IMR-90 (cell line): ENCODE data around the gene DGKZ. TPM values are rescaled to one million over a fixed set of nuclear protein-coding genes. Genes with fewer than 3 reads are reported as not detected.

Experiments
- ATAC-seq: fragments of 200-7000 bp; cut with Tn5 transposase; 2 replicates; pipeline ENCODE4 v1.9.1; 2020; ENCODE audit warnings: low read depth, mild to moderate bottlenecking, moderate library complexity
- BruUV-seq: library from RNA; stranded (reverse); fragments of 400-500 nt; replicated peaks from 2 replicates; lab custom pipeline; 2021; lab: Mats Ljungman, UMichigan
- CTCF ChIA-PET: fragments of 300-600 bp; formaldehyde crosslinking; extraction: SDS; loops from one replicate; lab custom pipeline; 2021; ENCODE audit warnings: antibody characterized with exemption; lab: Yijun Ruan, JAX
- POLR2A ChIA-PET: fragments of 300-600 bp; sonication (Branson Sonifier 250); formaldehyde crosslinking; loops from one replicate; lab custom pipeline; 2022; ENCODE audit warnings: antibody characterized with exemption; ENCODE audit not compliant: unreplicated experiment; lab: Charles Lee
- DNase-seq: peaks from one replicate; pipeline ENCODE4 v3.0.0; 2013
- H2AFZ ChIP-seq: replicated peaks from 2 replicates; pipeline ENCODE3; 2013; ENCODE audit warnings: low read length, mild to moderate bottlenecking; ENCODE audit not compliant: poor library complexity
- H2AK5ac ChIP-seq: 2 replicates; pipeline ENCODE4 v1.6.1; 2013; ENCODE audit warnings: low read depth, low read length, inconsistent platforms
- H2AK9ac ChIP-seq: replicated peaks from 2 replicates; pipeline ENCODE3; 2013; ENCODE audit warnings: mild to moderate bottlenecking, low read depth, low read length, moderate library complexity; ENCODE audit not compliant: poor library complexity
- H2BK120ac ChIP-seq: 2 replicates; pipeline ENCODE4 v1.6.1; 2013; ENCODE audit warnings: low read depth, low read length, inconsistent platforms
- H2BK15ac ChIP-seq: 3 replicates; pipeline ENCODE4 v1.6.1; 2013; ENCODE audit warnings: low read depth, low read length, inconsistent platforms
- H2BK20ac ChIP-seq: 2 replicates; pipeline ENCODE4 v1.6.1; 2013; ENCODE audit warnings: low read depth, mild to moderate bottlenecking, inconsistent platforms, low read length, moderate library complexity
- H2BK5ac ChIP-seq: 2 replicates; pipeline ENCODE4 v1.6.1; 2013; ENCODE audit warnings: mild to moderate bottlenecking, low read depth, low read length, inconsistent platforms; ENCODE audit not compliant: poor library complexity, severe bottlenecking
- H3K14ac ChIP-seq: replicated peaks from 2 replicates; pipeline ENCODE4 v1.6.1; 2013; ENCODE audit warnings: low read depth, low read length, inconsistent platforms
- H3K18ac ChIP-seq: 2 replicates; pipeline ENCODE4 v1.6.1; 2013; ENCODE audit warnings: low read depth, low read length, control low read depth
- H3K23ac ChIP-seq: 2 replicates; pipeline ENCODE4 v1.6.1; 2013; ENCODE audit warnings: low read depth, low read length, inconsistent platforms
- H3K27ac ChIP-seq: 2 replicates; pipeline ENCODE4 v1.5.1; 2013; ENCODE audit warnings: mild to moderate bottlenecking, control low read depth, low read length; ENCODE audit not compliant: insufficient read depth
- H3K27me3 ChIP-seq: 2 replicates; pipeline ENCODE4 v1.6.1; 2013; ENCODE audit warnings: low read length; ENCODE audit not compliant: control insufficient read depth, insufficient read depth
- H3K36me3 ChIP-seq: 2 replicates; pipeline ENCODE4 v1.6.1; 2013; ENCODE audit warnings: low read length, mixed read lengths; ENCODE audit not compliant: control insufficient read depth, insufficient read depth
- H3K4ac ChIP-seq: 2 replicates; pipeline ENCODE4 v1.6.1; 2013; ENCODE audit warnings: low read depth, low read length, inconsistent platforms
- H3K4me1 ChIP-seq: 2 replicates; pipeline ENCODE4 v1.6.1; 2013; ENCODE audit warnings: low read length, mixed read lengths; ENCODE audit not compliant: control insufficient read depth, insufficient read depth
- H3K4me2 ChIP-seq: 2 replicates; pipeline ENCODE4 v1.6.1; 2013; ENCODE audit warnings: low read depth, mild to moderate bottlenecking, control low read depth, low read length, moderate library complexity
- H3K4me3 ChIP-seq: 2 replicates; pipeline ENCODE4 v1.5.1; 2013; ENCODE audit warnings: low read depth, mild to moderate bottlenecking, control low read depth, low read length, moderate library complexity; ENCODE audit not compliant: insufficient read depth
- H3K56ac ChIP-seq: 2 replicates; pipeline ENCODE4 v1.6.1; 2013; ENCODE audit warnings: low read length, inconsistent platforms; ENCODE audit not compliant: insufficient read depth; ENCODE audit errors: extremely low read depth
- H3K79me1 ChIP-seq, 2 experiments: 2 replicates each; pipeline ENCODE4 v1.6.1; 2013; ENCODE audit warnings: low read length in 2 of 2, inconsistent platforms in 1 of 2, low read depth in 1 of 2
- H3K9ac ChIP-seq: 2 replicates; pipeline ENCODE4 v1.6.1; 2013; ENCODE audit warnings: low read depth, low read length, control low read depth
- H3K9me1 ChIP-seq: 2 replicates; pipeline ENCODE4 v1.6.1; 2013; ENCODE audit warnings: low read length, inconsistent platforms; ENCODE audit not compliant: insufficient read depth
- H3K9me3 ChIP-seq: 2 replicates; pipeline ENCODE4 v1.6.1; 2013; ENCODE audit warnings: low read length; ENCODE audit not compliant: control insufficient read depth, insufficient read depth
- H4K20me1 ChIP-seq: 2 replicates; pipeline ENCODE4 v1.6.1; 2013; ENCODE audit warnings: low read length, inconsistent platforms; ENCODE audit not compliant: insufficient read depth
- H4K5ac ChIP-seq: 2 replicates; pipeline ENCODE4 v1.6.1; 2013; ENCODE audit warnings: mild to moderate bottlenecking, low read depth, low read length, control low read depth
- H4K8ac ChIP-seq, 2 experiments: 2 replicates each; pipeline ENCODE4 v1.6.1; 2013; ENCODE audit warnings: low read depth in 2 of 2, low read length in 2 of 2, control low read depth in 1 of 2, inconsistent platforms in 1 of 2
- H4K91ac ChIP-seq: 2 replicates; pipeline ENCODE4 v1.6.1; 2013; ENCODE audit warnings: low read depth, low read length, inconsistent platforms; ENCODE audit not compliant: insufficient read depth
- BHLHE40 ChIP-seq: fragments of 150-350 bp; IDR thresholded peaks from 2 replicates; pipeline ENCODE4 v1.6.1; 2016; ENCODE audit warnings: mild to moderate bottlenecking, low read depth, low read length
- CTCF ChIP-seq: conservative IDR thresholded peaks from 2 replicates; pipeline ENCODE4 v1.5.1; 2012; ENCODE audit warnings: mild to moderate bottlenecking, low read depth, low read length, improper control_type of control experiment
- FOS ChIP-seq: fragments of 150-350 bp; IDR thresholded peaks from 2 replicates; pipeline ENCODE4 v1.6.1; 2016; ENCODE audit warnings: low read depth, low read length
- MAZ ChIP-seq: IDR thresholded peaks from 2 replicates; pipeline ENCODE4 v1.6.1; 2012; ENCODE audit warnings: low read depth, mild to moderate bottlenecking, low read length, improper control_type of control experiment, moderate library complexity, borderline replicate concordance
- POLR2A ChIP-seq: IDR thresholded peaks from 2 replicates; pipeline ENCODE4 v1.6.1; 2012; ENCODE audit warnings: mild to moderate bottlenecking, low read depth, low read length
- RAD21 ChIP-seq: IDR thresholded peaks from 2 replicates; pipeline ENCODE4 v1.6.1; 2012; ENCODE audit warnings: low read length, improper control_type of control experiment
- WGBS, 2 experiments: methylation state at CpG; one replicate each; pipeline versions ENCODE4 v1.1.5 to v1.1.7; 2013; ENCODE audit warnings: missing lambda C conversion rate in 2 of 2; ENCODE audit not compliant: insufficient read length in 1 of 2; ENCODE audit errors: extremely low coverage in 2 of 2; 5-methylcytosine and 5-hydroxymethylcytosine counted together
- dilution Hi-C: fragments of 300-500 bp; cut with HindIII; formaldehyde crosslinking; loops from one replicate; pipeline ENCODE4 v1.14.3; 2018; ENCODE audit warnings: low sequenced_read_pairs; ENCODE audit not compliant: unreplicated experiment
- in situ Hi-C: fragments of 300-500 bp; cut with MboI; formaldehyde crosslinking; loops from 3 replicates; pipeline ENCODE4 v1.14.3; 2019; ENCODE audit warnings: low sequenced_read_pairs, inconsistent platforms, mixed read lengths
- intact Hi-C: fragments of 100-400 bp; cut with micrococcal nuclease; formaldehyde crosslinking; loops from 2 replicates; pipeline ENCODE4 v1.10.0; 2022
- polyA plus RNA-seq, 3 experiments: library from polyadenylated mRNA; depleted of rRNA; stranded (reverse); fragments of >200 nt; gene quantifications; 2 replicates each; pipeline ENCODE4 v1.2.3, GENCODE V29; 2012; ENCODE audit warnings: low replicate concordance in 1 of 3
- total RNA-seq: library from RNA; depleted of rRNA; stranded (reverse); fragments of >200 nt; gene quantifications from 2 replicates; pipeline ENCODE4 v1.2.3, GENCODE V29; 2012

The DGKZ gene
- total and polyA plus RNA-seq, 2 of the 4 experiments (the other 2 are of a cell fraction): 46.8 to 62.0 TPM

- dilution Hi-C loops: no loop called here
Measured at GRCh38 chr11:46361283-46362155, 14.3 kb downstream of the DGKZ start.

More at GRCh38 chr11:46361283-46362155, 14.3 kb downstream of the DGKZ start:
- Histone ChIP-seq H3K9me1 (peaks cover 12% of the 10 kb centered on the region), H3K36me3 (no peaks in the 10 kb centered on the region), H4K8ac (peak overlapping the region; percentile 44 to 93), H4K5ac (peak overlapping the region; percentile 51), H3K14ac (peak overlapping the region; percentile 87), H2AFZ (peak overlapping the region; percentile 78), H2BK20ac (no peak overlapping the region), H2AK9ac (peak overlapping the region; percentile 59), H4K20me1 (peaks cover 27% of the 10 kb centered on the region), H3K23ac (peak overlapping the region; percentile 93), H3K56ac (no peak overlapping the region; the same call in 1 of the 2 replicates), H3K4me1 (peaks cover 37% of the 10 kb centered on the region), H3K4me3 (no peak overlapping the region), H4K91ac (peak overlapping the region; percentile 80), H2AK5ac (peak overlapping the region; percentile 98), H3K27ac (peak overlapping the region; percentile 66), H2BK5ac (peak overlapping the region; percentile 71), H3K18ac (peak overlapping the region; percentile 65; the same call in 1 of the 2 replicates), H2BK15ac (peak overlapping the region; percentile 25; the same call in 1 of the 3 replicates), H2BK120ac (peak overlapping the region; percentile 76), H3K4ac (peak overlapping the region; percentile 76), H3K9me3 (no peaks in the 10 kb centered on the region), H3K27me3 (no peaks in the 10 kb centered on the region), H3K4me2 (peak overlapping the region; percentile 51), H3K9ac (peak overlapping the region; percentile 39), H3K79me1 (peaks cover 47 to 65% of the 10 kb centered on the region in 2 experiments)
- TF ChIP-seq FOS (no peak), POLR2A (no peak), BHLHE40 (peak; percentile 93), CTCF (no peak), RAD21 (no peak), MAZ (peak; percentile 56)
- no TSS peak for BruUV-seq
- POLR2A ChIA-PET: interaction anchor here (0.6 kb wide), 1 partner anchor 200 kb away, joined by 5 read pairs; no protein-coding TSS in a partner anchor
- intact Hi-C loops: no loop called here
- WGBS, 2 experiments: 7% methylated on average over 7 of the region's 26 CpGs; no CpG with 5 or more reads in 1 of the 2 experiments
- in situ Hi-C loops: no loop called here
- DNase-seq (peak; percentile 72), ATAC-seq (peak; percentile 79)
- CTCF ChIA-PET: interaction anchor here (0.8 to 1.4 kb wide), 4 partner anchors 9 to 122 kb away, joined by 3 to 6 read pairs (median 4); partner anchors contain the start of gene DGKZ
